Measurements from ENCODE around the gene SOWAHA. TPM values are rescaled to one million over a fixed set of nuclear protein-coding genes. Genes with fewer than 3 reads are reported as not detected.
A peak's percentile ranks its signal among the peaks of the same experiment; 100 is the strongest.

The SOWAHA gene
- total and polyA plus RNA-seq, 2 of the 4 experiments (the other 2 are of a cell fraction), result 0.03 TPM; not detected in 1

- TF ChIP-seq RFX5 (IDR thresholded peaks at IDR 0.05; ENCODE audit: low read depth, low read length) (no peak), FOS (IDR thresholded peaks at IDR 0.05; ENCODE audit: low read depth, low read length) (no peak)
Observed at GRCh38 chr5:132829742-132830435, 16.8 kb downstream of the SOWAHA start (continued).

DNA sequence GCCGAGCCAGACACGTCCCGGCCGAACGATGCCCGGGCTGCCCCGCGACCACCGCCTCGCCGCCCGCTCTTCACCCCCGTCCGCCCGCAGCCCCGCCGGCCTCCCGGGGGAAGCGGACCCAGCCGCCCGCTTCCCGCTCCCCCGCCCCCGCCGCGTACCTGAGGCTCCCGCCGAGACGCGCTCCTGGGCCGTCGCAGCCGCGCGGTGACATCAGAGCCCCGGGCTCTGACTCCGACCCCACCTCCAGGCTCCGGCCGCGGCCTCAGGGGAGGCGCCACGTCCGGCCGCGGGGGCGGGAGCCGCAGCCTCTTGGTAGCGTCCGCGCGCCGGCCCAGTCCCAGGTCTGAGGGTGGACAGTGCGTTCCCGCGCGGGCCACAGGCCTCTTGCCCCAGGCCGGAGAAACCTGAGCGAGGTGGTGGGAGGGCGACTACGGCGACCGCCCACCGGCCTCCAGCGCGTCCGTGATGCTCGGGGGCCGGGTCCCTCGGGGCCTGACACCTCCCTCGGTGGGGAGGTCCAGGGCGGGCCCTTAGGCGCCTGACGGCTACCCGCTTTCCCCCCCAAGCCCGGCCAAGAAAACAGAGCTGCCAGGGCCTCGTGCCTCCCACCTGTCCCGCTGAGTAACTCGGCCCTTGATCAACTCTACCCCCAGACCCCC is 17.5 kb downstream of the SOWAHA start, which contains the start of gene SHROOM1:
Gene SHROOM1, minus strand, starts transcription at position 212 of the 659 bp plus-strand sequence. CDS start 4,507 bp downstream, outside the sequence.
- Histone ChIP-seq H3K4me2 (ENCODE audit: low read depth, low read length) (peak within 1 kb of the TSS; percentile 90), H3K9me3 (ENCODE audit: control insufficient read depth, insufficient read depth, low read length) (no peaks in the 10 kb centered on the region), H3K79me1 (ENCODE audit: low read depth in 1 of 2, low read length in 2 of 2) (peaks cover 13 to 32% of the 10 kb centered on the region in 2 experiments; a peak in 3 of 4 replicates), H2AFZ (replicated peaks; ENCODE audit: low read length, poor library complexity) (peak within 1 kb of the TSS; percentile 99), H2AK9ac (replicated peaks; ENCODE audit: low read depth, low read length, poor library complexity) (peak within 1 kb of the TSS; percentile 84), H3K27ac (ENCODE audit: insufficient read depth, low read length) (peak within 1 kb of the TSS; percentile 52; the same call in 1 of the 2 replicates), H3K4ac (ENCODE audit: low read depth, low read length) (peak within 1 kb of the TSS; percentile 89), H4K91ac (ENCODE audit: insufficient read depth, low read depth, low read length) (peak within 1 kb of the TSS; percentile 47; the same call in 1 of the 2 replicates), H3K23ac (ENCODE audit: low read depth, low read length) (peak within 1 kb of the TSS; percentile 43; the same call in 1 of the 2 replicates), H3K27me3 (ENCODE audit: control insufficient read depth, insufficient read depth, low read length) (no peaks in the 10 kb centered on the region), H3K14ac (replicated peaks; ENCODE audit: low read depth, low read length) (peak within 1 kb of the TSS; percentile 83), H3K36me3 (ENCODE audit: control insufficient read depth, insufficient read depth, low read length) (no peaks in the 10 kb centered on the region), H4K8ac (ENCODE audit: low read depth in 2 of 2, low read length in 2 of 2) (peak within 1 kb of the TSS; percentile 80 to 86), H2AK5ac (ENCODE audit: low read depth, low read length) (0 out of 2 replicates have a peak within 1 kb of the TSS, but pooled peaks have one; percentile 37), H3K9ac (ENCODE audit: low read depth, low read length) (peak within 1 kb of the TSS; percentile 73), H3K4me1 (ENCODE audit: control insufficient read depth, insufficient read depth, low read length) (peaks cover 4% of the 10 kb centered on the region; the same call in 1 of the 2 replicates), H3K56ac (ENCODE audit: extremely low read depth, insufficient read depth, low read length) (peak within 1 kb of the TSS; percentile 32; the same call in 1 of the 2 replicates), H4K20me1 (ENCODE audit: insufficient read depth, low read length) (no peaks in the 10 kb centered on the region), H2BK15ac (ENCODE audit: low read depth, low read length) (no peak within 1 kb of the TSS; the same call in 2 of the 3 replicates), H3K4me3 (ENCODE audit: insufficient read depth, low read depth, low read length) (peak within 1 kb of the TSS; percentile 84), H2BK120ac (ENCODE audit: low read depth, low read length) (0 out of 2 replicates have a peak within 1 kb of the TSS, but pooled peaks have one; percentile 48), H2BK20ac (ENCODE audit: low read depth, low read length) (no peak within 1 kb of the TSS), H2BK5ac (ENCODE audit: low read depth, low read length, poor library complexity, severe bottlenecking) (no peak within 1 kb of the TSS), H3K18ac (ENCODE audit: low read depth, low read length) (no peak within 1 kb of the TSS; the same call in 1 of the 2 replicates), H3K9me1 (ENCODE audit: insufficient read depth, low read length) (peaks cover 4% of the 10 kb centered on the region; the same call in 1 of the 2 replicates), H4K5ac (ENCODE audit: low read depth, low read length) (peak within 1 kb of the TSS; percentile 64; the same call in 1 of the 2 replicates)
- ATAC-seq (ENCODE audit: low read depth) (peak; percentile 82), DNase-seq (peak; percentile 27)
- ChIA-PET CTCF (interaction anchor here (0.8 to 1.0 kb wide), 4 partner anchors 35 to 241 kb away, joined by 3 to 5 read pairs (median 4); no protein-coding TSS in a partner anchor), POLR2A (ENCODE audit: unreplicated experiment) (no interaction called here)
- in situ Hi-C loops (cut with MboI; ENCODE audit: low sequenced_read_pairs), result no loop called here
- WGBS, 2 experiments (ENCODE audit: extremely low coverage in 2 of 2, insufficient read length in 1 of 2), result 4% methylated on average over 47 of the region's 78 CpGs; no CpG with 5 or more reads in 1 of the 2 experiments
- dilution Hi-C loops (cut with HindIII; ENCODE audit: low sequenced_read_pairs, unreplicated experiment), result no loop called here
- no TSS peak for BruUV-seq (replicated peaks)
- intact Hi-C loops (cut with micrococcal nuclease), result loop anchor here (1.0 kb wide), 2 partner anchors 36 to 53 kb away; partner anchors contain the start of genes GDF9 and UQCRQ
- peak; percentile 5; the same call in 1 of the 2 replicates for TF ChIP-seq MAZ (IDR thresholded peaks at IDR 0.05; ENCODE audit: borderline replicate concordance, low read depth, low read length)
- TF ChIP-seq ELK1 (IDR thresholded peaks at IDR 0.05; ENCODE audit: borderline replicate concordance, low read depth, low read length), result no peak
- no peak for TF ChIP-seq RCOR1 (IDR thresholded peaks at IDR 0.05; ENCODE audit: insufficient replicate concordance, low read length)
- TF ChIP-seq RFX5 (IDR thresholded peaks at IDR 0.05; ENCODE audit: low read depth, low read length), result no peak
- TF ChIP-seq, protein P1, sequence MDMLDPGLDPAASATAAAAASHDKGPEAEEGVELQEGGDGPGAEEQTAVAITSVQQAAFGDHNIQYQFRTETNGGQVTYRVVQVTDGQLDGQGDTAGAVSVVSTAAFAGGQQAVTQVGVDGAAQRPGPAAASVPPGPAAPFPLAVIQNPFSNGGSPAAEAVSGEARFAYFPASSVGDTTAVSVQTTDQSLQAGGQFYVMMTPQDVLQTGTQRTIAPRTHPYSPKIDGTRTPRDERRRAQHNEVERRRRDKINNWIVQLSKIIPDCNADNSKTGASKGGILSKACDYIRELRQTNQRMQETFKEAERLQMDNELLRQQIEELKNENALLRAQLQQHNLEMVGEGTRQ (IDR thresholded peaks at IDR 0.05; ENCODE audit: low read depth, low read length), result no peak
- no peak for TF ChIP-seq RAD21 (IDR thresholded peaks at IDR 0.05; ENCODE audit: low read length)
- TF ChIP-seq CHD1 (IDR thresholded peaks at IDR 0.05; ENCODE audit: low read depth, low read length), result no peak
